Eye (tissue), 1 donor: Measurements from ENCODE around the gene GJA3.
A peak's percentile ranks its signal among the peaks of the same experiment; 100 is the strongest.

ENCODE experiments used
- DNase-seq: peaks from one replicate; pipeline ENCODE4 v3.0.0-alpha.2; 2015

GJA3 gene

GRCh38 chr13:20150561-20150960, 10.3 kb downstream of the GJA3 start:
- no peak for DNase-seq

- DNase-seq = no peak
Observed at GRCh38 chr13:20149762-20150161, 11.1 kb downstream of the GJA3 start.

DNA sequence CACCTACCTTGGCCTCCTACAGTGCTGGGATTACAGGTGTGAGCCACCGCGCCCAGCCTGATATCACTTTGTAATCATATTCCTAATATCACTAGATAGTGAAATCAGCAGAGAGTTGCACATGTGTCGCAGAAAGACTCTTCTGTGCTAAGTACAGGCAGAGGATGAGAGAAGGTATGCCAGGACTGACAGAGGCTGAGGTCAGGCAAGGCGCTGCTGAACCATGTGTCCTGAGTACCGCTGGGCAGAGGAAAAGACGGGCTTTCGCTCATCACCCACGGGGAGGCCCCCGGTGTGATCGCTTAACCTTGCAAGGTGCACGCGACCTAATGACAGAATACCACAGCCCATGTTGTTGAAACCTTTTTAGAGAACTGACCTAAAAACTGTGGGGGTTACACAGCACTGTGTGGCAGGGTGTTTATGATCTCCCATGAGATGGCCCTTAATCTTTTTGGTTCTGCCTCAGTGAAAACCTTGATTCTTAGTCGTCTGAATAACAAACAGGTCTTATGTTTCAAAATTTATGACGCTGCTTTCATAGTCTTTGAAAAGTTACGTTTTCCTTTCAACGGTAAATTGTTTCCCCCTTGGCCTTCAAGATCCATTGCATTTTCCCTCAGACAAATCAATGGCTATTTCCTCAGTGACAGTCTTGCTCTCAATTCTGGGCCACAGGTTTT, 12.2 kb downstream of the GJA3 start:
- no peak for DNase-seq

DNA sequence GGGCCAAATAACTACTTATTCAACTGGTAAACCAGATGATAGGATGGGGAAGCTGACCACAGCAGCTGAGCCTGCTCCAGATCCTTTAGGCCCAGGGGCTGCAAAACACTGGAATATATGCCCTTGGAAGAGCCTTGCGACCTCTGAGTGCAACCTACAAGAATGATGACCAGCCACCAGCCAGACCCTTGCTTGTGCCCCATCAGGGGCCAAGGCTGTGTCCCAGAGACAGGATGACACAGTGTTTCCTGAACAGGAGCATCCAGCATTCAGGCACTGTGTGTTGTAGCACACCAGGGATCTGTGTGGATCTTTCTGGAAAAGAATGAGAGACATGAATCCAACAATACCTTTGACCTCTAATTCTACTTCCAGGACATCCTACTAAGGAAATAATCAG, 14.5 kb downstream of the GJA3 start:
- DNase-seq = no peak

DNA sequence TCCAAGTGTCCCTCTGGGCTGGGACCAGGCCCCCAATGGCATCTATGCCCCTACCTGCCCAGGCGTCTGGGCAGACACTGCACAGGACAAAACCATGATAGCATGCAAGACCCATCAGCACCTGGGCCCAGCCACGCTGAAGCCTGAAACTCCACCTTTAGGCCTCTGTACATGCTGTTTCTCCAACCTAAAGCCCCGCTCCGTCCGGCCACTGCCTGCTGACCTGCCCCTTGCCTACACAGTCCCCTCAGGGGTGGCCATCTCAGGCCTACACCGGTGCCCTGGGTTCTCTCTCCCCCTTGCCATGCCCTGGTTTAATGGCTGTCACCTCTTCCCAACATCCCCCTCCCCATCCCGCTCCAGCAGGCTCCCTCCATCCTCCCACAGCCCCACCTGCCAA, 15.3 kb downstream of the GJA3 start:
- DNase-seq = no peak

GRCh38 chr13:20144141-20144850, 16.6 kb downstream of the GJA3 start:
- no peak for DNase-seq

- no peak for DNase-seq
Observed at GRCh38 chr13:20142927-20143480, 17.8 kb downstream of the GJA3 start.

DNA sequence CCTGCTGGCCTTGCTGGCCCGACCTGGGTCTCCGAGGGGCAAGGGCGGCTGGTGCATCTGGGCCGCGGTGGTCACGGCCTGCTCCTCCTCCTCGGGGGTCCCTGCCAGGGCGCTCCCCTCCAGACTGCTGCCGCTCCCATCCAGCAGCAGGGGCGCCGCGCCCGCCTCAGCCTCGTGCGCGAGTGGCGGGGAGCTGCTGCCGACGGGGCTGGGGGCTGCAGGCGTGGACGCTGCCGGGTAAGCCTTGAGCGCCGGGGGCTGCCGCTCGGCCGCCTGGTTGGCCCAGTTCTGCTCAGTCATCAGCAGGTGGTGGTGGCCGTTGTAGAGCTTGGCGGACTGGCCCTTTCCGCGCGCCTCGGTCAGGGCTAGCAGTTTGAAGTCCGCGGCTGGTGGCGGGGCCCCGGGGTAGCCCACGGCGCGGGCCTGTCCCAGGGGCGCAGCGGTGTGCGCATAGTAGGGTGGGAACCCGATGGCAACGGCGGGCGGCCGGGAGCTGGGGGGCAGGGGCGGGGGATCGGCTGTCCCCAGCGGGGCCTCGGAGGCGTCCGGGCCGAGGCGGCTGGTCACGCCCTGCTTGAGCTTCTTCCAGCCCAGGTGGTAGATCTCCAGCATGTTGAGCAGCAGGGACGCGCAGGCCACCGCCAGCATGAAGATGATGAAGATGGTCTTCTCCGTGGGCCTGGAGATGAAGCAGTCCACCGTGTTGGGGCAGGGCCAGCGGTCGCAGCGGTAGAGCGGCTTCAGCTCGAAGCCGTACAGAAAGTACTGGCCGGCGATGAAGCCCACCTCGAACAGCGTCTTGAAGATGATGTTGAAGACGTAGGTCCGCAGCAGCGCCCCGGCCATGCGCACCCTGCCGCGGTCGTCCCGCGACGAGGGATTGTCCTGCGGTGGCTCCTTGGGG, 18.6 kb downstream of the GJA3 start:
- peak; percentile 54 for DNase-seq

- no peak for DNase-seq
Observed at GRCh38 chr13:20141238-20142022, 19.4 kb downstream of the GJA3 start.

- DNase-seq = no peak
Observed at GRCh38 chr13:20140487-20140886, 20.4 kb downstream of the GJA3 start.

GRCh38 chr13:20137875-20138274, 23.0 kb downstream of the GJA3 start:
- no peak for DNase-seq

GRCh38 chr13:20136781-20137703, 23.8 kb downstream of the GJA3 start:
- DNase-seq = peak; percentile 35

DNA sequence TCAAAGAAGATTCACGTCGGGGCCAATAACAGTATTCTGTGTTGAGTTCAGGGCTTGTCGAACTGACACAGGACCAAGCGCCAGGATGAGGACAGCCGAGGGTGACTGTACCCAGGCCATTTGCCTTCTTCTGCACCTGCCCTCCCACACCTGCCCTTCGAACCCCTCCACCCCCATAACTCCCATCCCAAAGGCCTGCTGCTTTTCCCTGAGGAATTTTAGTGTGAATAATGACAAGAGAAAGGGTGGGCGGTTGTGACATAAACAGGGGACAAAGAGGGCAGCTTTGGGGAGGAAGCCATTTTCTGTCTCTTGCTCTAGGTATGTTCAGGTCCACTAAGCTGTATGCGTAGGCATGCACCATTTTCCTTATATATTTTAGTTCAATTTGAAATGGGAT, 26.1 kb downstream of the GJA3 start:
- no peak for DNase-seq

DNA sequence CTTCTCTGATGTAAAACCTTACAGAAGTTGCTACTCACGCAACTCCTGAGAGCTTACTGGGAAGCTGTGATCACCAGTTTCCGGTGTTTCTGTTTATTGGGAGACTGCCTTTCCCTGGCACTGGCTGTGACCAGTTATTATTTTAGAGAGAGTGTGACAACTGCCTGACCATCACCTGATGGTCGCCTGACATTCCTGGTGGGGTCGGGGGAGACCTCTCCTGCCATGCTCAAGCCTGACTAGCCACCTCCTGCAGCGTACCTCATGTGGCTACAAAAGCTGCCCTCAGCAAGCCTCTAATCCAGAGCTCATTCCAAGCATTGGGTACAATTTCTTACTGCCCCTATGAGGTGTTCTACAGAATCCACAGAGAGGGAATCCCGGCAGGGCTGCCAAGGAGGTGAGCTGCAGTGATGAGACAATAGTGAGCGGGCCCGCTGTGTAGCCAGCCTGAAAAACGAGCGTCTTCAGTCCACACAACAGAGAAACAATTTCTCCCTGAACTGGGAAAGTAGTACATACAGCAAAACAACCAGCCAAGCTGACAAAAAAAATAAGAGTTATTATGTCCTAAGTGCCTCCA, 28.7 kb downstream of the GJA3 start:
- no peak for DNase-seq

GRCh38 chr13:20131057-20131832, 29.6 kb downstream of the GJA3 start:
- DNase-seq = no peak

DNA sequence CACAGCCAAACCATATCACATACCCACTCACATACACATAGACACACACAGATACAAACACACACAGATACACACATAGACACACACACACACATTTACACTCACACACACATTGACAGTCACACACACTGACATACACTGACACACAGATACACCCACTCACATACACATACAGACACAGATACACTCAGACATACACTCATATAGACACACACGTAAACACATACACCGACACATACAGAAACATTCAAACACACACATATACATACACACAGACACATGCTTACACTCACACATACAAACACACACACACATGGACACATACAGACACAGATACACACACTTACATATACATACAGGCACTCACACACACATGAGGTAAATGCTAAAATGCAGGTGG, 30.2 kb downstream of the GJA3 start:
- DNase-seq = no peak

GRCh38 chr13:20130012-20130411, 30.8 kb downstream of the GJA3 start:
- no peak for DNase-seq

DNA sequence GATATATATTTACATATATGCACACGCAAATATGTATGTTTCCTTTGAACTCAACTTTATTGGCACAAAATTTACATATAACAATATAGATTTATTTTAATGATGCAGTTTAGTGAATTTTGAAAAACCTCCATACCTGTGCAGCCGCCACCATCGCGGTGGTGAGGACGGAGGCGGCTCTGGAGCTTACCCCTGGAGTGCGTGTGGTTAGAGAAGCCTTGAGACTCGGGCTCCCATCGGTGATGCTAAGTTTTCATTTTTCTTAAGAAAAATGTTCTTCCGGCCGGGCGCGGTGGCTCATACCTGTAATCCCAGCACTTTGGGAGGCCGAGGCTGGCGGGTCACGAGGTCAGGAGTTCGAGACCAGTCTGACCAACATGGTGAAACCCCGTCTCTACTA, 31.8 kb downstream of the GJA3 start:
- no peak for DNase-seq

DNA sequence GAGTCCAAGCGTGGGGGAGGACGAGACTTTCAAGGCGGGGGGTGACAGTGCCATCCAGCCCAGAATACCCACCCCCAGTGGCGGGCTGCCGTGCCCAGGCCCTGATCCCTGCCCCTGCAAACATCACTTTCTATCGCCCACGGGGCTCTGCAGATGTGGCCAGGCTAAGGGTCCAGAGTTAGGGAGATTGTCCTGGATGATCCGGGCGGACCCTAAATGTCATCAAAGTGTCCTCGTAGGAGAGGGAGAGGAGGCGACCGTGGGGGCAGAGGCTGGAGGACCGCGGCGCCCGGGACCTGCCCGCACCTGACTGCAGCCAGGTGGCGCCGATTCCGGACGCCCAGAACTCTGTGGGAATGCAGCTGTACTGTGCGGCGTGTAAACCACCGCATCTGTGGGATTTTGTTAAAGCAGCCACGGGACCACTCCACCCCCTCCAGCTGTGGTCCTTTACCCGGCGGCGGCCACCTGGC, 32.4 kb downstream of the GJA3 start:
- peak; percentile 52 for DNase-seq
